ENCODE measurements around the gene EGFR.

DNA sequence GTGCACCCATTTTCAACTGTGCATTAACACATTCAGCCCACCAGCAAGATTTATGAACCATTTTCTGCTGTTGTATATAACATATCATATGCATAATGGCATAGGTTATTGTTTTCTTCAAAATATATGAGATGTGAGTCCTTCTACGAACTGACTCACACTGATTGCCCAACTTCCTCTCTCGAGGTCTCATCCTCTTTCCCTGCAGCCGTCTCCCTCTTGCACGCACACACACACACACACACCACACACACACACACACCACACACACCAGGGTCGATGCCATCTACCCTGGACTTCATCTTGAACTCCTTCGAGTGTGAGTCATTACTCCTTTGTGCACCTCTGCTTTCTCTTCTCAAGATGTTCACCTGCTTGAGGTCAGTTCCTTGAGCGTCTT is 36.7 kb downstream of the EGFR start:
- no peak for TF ChIP-seq ZC3H11A (IDR thresholded peaks at IDR 0.05)
- TF ChIP-seq NR3C1 (IDR thresholded peaks at IDR 0.05): no peak
- no peak for TF ChIP-seq SMC3 (IDR thresholded peaks at IDR 0.05)
- TF ChIP-seq, protein P1, sequence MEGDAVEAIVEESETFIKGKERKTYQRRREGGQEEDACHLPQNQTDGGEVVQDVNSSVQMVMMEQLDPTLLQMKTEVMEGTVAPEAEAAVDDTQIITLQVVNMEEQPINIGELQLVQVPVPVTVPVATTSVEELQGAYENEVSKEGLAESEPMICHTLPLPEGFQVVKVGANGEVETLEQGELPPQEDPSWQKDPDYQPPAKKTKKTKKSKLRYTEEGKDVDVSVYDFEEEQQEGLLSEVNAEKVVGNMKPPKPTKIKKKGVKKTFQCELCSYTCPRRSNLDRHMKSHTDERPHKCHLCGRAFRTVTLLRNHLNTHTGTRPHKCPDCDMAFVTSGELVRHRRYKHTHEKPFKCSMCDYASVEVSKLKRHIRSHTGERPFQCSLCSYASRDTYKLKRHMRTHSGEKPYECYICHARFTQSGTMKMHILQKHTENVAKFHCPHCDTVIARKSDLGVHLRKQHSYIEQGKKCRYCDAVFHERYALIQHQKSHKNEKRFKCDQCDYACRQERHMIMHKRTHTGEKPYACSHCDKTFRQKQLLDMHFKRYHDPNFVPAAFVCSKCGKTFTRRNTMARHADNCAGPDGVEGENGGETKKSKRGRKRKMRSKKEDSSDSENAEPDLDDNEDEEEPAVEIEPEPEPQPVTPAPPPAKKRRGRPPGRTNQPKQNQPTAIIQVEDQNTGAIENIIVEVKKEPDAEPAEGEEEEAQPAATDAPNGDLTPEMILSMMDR (IDR thresholded peaks at IDR 0.05): no peak
- no peak for TF ChIP-seq HOXB13 (CRISPR knock-in tag; IDR thresholded peaks at IDR 0.05; ENCODE audit: low read depth)
- TF ChIP-seq, protein P2, sequence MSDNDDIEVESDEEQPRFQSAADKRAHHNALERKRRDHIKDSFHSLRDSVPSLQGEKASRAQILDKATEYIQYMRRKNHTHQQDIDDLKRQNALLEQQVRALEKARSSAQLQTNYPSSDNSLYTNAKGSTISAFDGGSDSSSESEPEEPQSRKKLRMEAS (IDR thresholded peaks at IDR 0.05): no peak; the same call in 1 of the 2 replicates
- no peak for TF ChIP-seq CHD4 (IDR thresholded peaks at IDR 0.05; ENCODE audit: borderline replicate concordance)
- TF ChIP-seq, protein P3, sequence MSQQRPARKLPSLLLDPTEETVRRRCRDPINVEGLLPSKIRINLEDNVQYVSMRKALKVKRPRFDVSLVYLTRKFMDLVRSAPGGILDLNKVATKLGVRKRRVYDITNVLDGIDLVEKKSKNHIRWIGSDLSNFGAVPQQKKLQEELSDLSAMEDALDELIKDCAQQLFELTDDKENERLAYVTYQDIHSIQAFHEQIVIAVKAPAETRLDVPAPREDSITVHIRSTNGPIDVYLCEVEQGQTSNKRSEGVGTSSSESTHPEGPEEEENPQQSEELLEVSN (IDR thresholded peaks at IDR 0.05; ENCODE audit: borderline replicate concordance, low read depth): no peak

All from A549 (cell line).